ENCODE measurements around the gene DTX3L.
A peak's percentile ranks its signal among the peaks of the same experiment; 100 is the strongest.

DTX3L gene

GRCh38 chr3:122612696-122613095 is 48.6 kb downstream of the DTX3L start:
- no peak for TF ChIP-seq CTCF (IDR thresholded peaks at IDR 0.05; ENCODE audit: insufficient read depth, low read depth, low read length, missing control alignments)
- DNase-seq (ENCODE audit: low read depth): peak; percentile 21
- H3K4me3 ChIP-seq (ENCODE audit: low read length): no peak overlapping the region

GRCh38 chr3:122615303-122615702 is 51.2 kb downstream of the DTX3L start:
- DNase-seq (ENCODE audit: low read depth): no peak
- no peak overlapping the region for H3K4me3 ChIP-seq (ENCODE audit: low read length)
- TF ChIP-seq CTCF (IDR thresholded peaks at IDR 0.05; ENCODE audit: insufficient read depth, low read depth, low read length, missing control alignments): no peak

GRCh38 chr3:122618614-122619013 is 54.5 kb downstream of the DTX3L start:
- H3K4me3 ChIP-seq (ENCODE audit: low read length): no peak overlapping the region
- TF ChIP-seq CTCF (IDR thresholded peaks at IDR 0.05; ENCODE audit: insufficient read depth, low read depth, low read length, missing control alignments): no peak
- no peak for DNase-seq (ENCODE audit: low read depth)

GRCh38 chr3:122619040-122619439 is 54.9 kb downstream of the DTX3L start:
- DNase-seq (ENCODE audit: low read depth): no peak
- no peak for TF ChIP-seq CTCF (IDR thresholded peaks at IDR 0.05; ENCODE audit: insufficient read depth, low read depth, low read length, missing control alignments)
- H3K4me3 ChIP-seq (ENCODE audit: low read length): no peak overlapping the region

- no peak for TF ChIP-seq CTCF (IDR thresholded peaks at IDR 0.05; ENCODE audit: insufficient read depth, low read depth, low read length, missing control alignments)
- H3K4me3 ChIP-seq (ENCODE audit: low read length): no peak overlapping the region
- no peak for DNase-seq (ENCODE audit: low read depth)
Observed at GRCh38 chr3:122620399-122620798, 56.3 kb downstream of the DTX3L start.

GRCh38 chr3:122621112-122621511 is 57.0 kb downstream of the DTX3L start:
- TF ChIP-seq CTCF (IDR thresholded peaks at IDR 0.05; ENCODE audit: insufficient read depth, low read depth, low read length, missing control alignments): no peak
- no peak for DNase-seq (ENCODE audit: low read depth)
- no peak overlapping the region for H3K4me3 ChIP-seq (ENCODE audit: low read length)

GRCh38 chr3:122623031-122623829 is 59.1 kb downstream of the DTX3L start:
- no peak for DNase-seq (ENCODE audit: low read depth)
- no peak overlapping the region for H3K4me3 ChIP-seq (ENCODE audit: low read length)
- no peak for TF ChIP-seq CTCF (IDR thresholded peaks at IDR 0.05; ENCODE audit: insufficient read depth, low read depth, low read length, missing control alignments)
